AG10803 (cell line): Measurements from ENCODE around the gene PNPLA3.

Experiments
- DNase-seq: peaks from one replicate; pipeline ENCODE4 v3.0.0; 2010; ENCODE audit warnings: low read depth
- H3K4me3 ChIP-seq: 2 replicates; pipeline ENCODE4 v1.5.1; 2011; ENCODE audit warnings: mild to moderate bottlenecking, low read length, control low read depth
- CTCF ChIP-seq: conservative IDR thresholded peaks from 2 replicates; pipeline ENCODE4 v1.5.1; 2011; ENCODE audit warnings: mild to moderate bottlenecking, low read length, control low read depth, inconsistent platforms

The PNPLA3 gene

DNA sequence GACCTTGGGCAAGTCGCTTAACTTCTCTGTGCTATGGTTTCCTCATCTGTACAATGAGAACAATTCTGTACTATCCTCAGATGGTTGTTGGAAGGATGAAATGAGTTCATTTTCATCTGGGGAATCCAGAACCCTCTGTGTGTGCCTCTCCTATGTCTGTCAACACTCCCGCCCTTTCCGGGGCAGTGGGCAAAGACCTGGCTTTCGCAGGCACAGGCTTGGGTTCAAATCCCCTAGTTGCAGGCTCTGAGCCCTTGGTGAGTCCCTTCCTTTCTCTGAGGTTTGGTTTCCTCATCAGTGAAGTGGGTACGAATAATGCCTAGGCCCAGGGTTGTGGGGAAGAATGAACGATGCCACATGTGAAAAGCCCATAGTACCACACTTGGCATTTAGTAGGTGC is 37.8 kb upstream of the PNPLA3 start:
- DNase-seq: no peak
- no peak for TF ChIP-seq CTCF
- no peak overlapping the region for H3K4me3 ChIP-seq

DNA sequence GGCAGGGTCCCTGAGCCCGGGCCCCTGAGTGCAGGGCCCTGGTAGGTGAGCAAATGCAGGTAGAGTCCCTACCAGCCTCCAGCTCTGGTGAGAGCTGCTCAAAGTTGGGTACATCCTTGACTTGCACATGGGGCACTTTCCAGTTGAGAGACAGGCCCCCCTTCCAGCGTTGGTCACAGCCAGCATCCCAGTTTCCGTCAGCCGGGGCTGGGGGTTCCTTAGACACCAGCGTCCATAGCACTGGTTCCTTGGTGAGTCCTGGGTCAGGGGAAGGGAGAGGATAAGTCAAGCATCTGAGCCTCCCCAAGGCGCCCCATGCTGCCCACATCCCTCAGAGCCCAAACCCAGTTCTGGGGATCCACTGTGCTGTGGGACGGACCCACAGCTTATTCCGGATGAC is 37.4 kb upstream of the PNPLA3 start:
- DNase-seq: no peak
- no peak overlapping the region for H3K4me3 ChIP-seq
- no peak for TF ChIP-seq CTCF

DNA sequence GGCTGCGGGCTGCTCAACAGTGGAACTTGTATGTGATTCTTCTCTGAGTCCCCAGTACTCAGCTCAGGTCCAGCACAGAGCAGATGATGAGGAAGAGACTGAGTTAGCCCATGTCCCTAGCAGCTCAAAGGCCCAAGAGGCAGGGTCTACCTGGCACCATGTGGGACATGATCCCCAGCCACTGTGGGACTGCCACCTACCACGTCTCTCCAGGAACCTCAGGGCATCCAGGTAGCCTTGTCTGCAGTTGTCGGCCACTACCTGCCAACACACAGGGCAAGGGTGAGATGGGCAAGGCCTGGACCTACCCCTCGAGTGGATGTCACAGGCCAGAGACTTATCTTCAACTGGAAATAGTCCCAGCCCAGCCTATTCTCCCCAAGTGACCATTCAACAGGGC is 36.2 kb upstream of the PNPLA3 start:
- no peak for TF ChIP-seq CTCF
- no peak overlapping the region for H3K4me3 ChIP-seq

DNA sequence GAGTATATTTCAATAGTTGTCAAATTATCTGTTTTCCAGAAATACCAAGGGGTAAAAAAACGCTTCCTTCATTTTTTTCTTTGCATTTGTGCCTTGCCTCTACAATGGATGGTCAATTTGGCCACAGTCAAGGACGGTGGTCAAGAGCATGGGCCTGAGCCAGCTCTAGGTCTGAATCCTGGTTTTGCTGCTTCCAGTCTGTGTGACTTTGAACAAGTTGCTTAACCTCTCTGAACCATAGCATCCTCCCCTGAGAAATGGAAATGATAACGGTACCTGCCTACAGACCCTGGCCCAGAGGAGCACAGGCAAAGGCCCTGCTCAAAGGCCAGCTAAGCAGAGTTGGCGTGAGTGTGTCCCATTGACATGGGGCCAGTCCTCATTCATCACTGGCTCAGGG is 34.9 kb upstream of the PNPLA3 start:
- no peak for TF ChIP-seq CTCF
- DNase-seq: no peak

More for the DNA sequence above, 36.2 kb upstream of the PNPLA3 start:
- DNase-seq: no peak

GRCh38 chr22:43889201-43889859 is 34.3 kb upstream of the PNPLA3 start:
- DNase-seq: no peak
- H3K4me3 ChIP-seq: no peak overlapping the region
- TF ChIP-seq CTCF: no peak

More for the DNA sequence above, 34.9 kb upstream of the PNPLA3 start:
- H3K4me3 ChIP-seq: no peak overlapping the region

DNA sequence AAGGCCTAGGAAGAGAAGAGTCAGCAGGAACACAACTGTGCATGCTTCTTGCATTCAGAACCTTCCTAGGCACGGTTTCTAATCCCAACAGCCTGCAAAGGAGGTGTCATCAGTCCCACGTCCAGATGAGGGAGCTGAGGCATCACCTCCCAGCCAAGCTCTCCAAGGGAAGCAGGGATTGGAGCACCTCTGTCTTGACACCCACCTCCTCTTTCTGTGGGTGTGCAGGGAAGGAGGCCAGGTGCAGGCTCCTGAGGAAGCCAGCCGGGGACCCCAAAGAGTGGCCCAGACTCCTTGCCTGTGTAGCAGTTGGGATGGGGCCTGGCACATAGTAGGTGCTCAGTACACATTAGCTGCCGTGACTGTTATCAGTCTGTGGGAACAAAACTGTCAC is 33.7 kb upstream of the PNPLA3 start:
- no peak overlapping the region for H3K4me3 ChIP-seq
- DNase-seq: peak; percentile 42
- TF ChIP-seq CTCF: peak; percentile 56

DNA sequence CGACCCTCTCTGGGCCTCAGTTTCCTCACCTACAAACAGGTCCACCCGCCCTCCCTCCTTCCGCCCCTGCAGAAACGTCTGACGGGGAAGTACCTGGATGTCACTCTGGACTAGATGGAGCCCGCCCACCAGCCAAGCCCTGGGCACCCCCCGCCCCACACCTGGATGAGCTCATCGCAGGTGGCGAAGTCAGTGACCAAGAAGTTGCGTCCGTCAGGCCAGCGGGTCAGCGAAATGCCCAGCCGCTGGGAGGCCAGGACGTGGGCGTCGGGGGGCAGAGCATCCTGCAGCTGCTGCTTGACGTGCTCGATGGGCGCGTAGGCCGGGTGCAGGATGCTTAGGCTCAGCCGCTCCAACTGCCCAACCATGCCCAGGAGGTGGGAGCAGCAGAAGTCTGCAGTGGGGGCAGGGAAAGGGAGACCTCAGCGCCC is 32.7 kb upstream of the PNPLA3 start:
- H3K4me3 ChIP-seq: no peak overlapping the region
- no peak for TF ChIP-seq CTCF
- DNase-seq: no peak
